Measurements from ENCODE around the gene PHACTR3. TPM values are rescaled to one million over a fixed set of nuclear protein-coding genes. Genes with fewer than 3 reads are reported as not detected.
"Not testable (repeated sequence)": the region's sequence is repeated elsewhere in the genome, so short reads cannot be mapped to it uniquely, and the experiment has no call there.

Gene PHACTR3
- total and polyA plus RNA-seq, 5 donors, result 2.8 to 14.5 (median 4.7) TPM

- Histone ChIP-seq H3K27ac (ENCODE audit: low read length) (no peak overlapping the region), H3K9me3 (ENCODE audit: control insufficient read depth, low read length) (no peaks in the 10 kb centered on the region), H3K27me3 (ENCODE audit: control insufficient read depth, insufficient read depth) (no peaks in the 10 kb centered on the region), H3K4me1 (ENCODE audit: control insufficient read depth, insufficient read depth, low read length) (no peaks in the 10 kb centered on the region), H3K4me3 (ENCODE audit: low read length) (no peak overlapping the region)
- intact Hi-C loops (cut with DNase I), result no loop called here
- DNase-seq (no peak), ATAC-seq (no peak)
- 75% methylated on average over 1 of the region's 1 CpG for WGBS
Measured at GRCh38 chr20:59880198-59880597, 275.9 kb downstream of the PHACTR3 start.

GRCh38 chr20:59884494-59884893, 280.2 kb downstream of the PHACTR3 start:
- no peaks in the 10 kb centered on the region for H3K9me3 ChIP-seq (ENCODE audit: control insufficient read depth, low read length)
- WGBS, result 88% methylated on average over 3 of the region's 3 CpGs
- no peak for ATAC-seq
- H3K4me1 ChIP-seq (ENCODE audit: control insufficient read depth, insufficient read depth, low read length), result no peaks in the 10 kb centered on the region
- no peak for DNase-seq
- H3K4me3 ChIP-seq (ENCODE audit: low read length), result no peak overlapping the region
- no peak overlapping the region for H3K27ac ChIP-seq (ENCODE audit: low read length)
- H3K27me3 ChIP-seq (ENCODE audit: control insufficient read depth, insufficient read depth), result no peaks in the 10 kb centered on the region
- intact Hi-C loops (cut with DNase I), result no loop called here

- Histone ChIP-seq H3K4me1 (ENCODE audit: control insufficient read depth, insufficient read depth, low read length) (no peaks in the 10 kb centered on the region), H3K9me3 (ENCODE audit: control insufficient read depth, low read length) (no peaks in the 10 kb centered on the region), H3K27ac (ENCODE audit: low read length) (no peak overlapping the region), H3K4me3 (ENCODE audit: low read length) (no peak overlapping the region), H3K27me3 (ENCODE audit: control insufficient read depth, insufficient read depth) (no peaks in the 10 kb centered on the region)
- DNase-seq (no peak), ATAC-seq (no peak)
- 96% methylated on average over 1 of the region's 1 CpG for WGBS
- intact Hi-C loops (cut with DNase I), result no loop called here
Measured at GRCh38 chr20:59888050-59888449, 283.7 kb downstream of the PHACTR3 start.

GRCh38 chr20:59890035-59890434, 285.7 kb downstream of the PHACTR3 start:
- intact Hi-C loops (cut with DNase I); H3K27me3 ChIP-seq (ENCODE audit: control insufficient read depth, insufficient read depth); DNase-seq; H3K27ac ChIP-seq (ENCODE audit: low read length); H3K4me1 ChIP-seq (ENCODE audit: control insufficient read depth, insufficient read depth, low read length); H3K9me3 ChIP-seq (ENCODE audit: control insufficient read depth, low read length); H3K4me3 ChIP-seq (ENCODE audit: low read length); ATAC-seq: not testable (repeated sequence)
- 89% methylated on average over 2 of the region's 2 CpGs for WGBS

DNA sequence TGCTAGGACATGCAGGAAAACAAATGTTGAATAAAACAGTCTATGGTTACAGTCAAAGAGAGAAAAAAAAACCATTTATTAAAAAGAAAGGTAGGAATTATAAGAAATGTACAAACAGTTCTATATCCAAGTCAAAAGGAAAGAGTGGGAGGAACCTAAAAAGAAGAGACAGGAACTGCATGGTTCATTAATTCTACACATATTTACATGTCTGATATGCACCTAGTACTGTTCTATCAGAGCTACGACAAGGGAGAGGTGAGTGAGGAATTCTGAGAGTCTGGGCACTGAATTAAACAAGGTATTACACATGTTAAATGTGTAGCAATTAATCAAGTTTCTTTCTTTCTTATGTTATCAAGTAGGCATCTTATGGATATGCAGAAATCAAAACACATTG, 287.2 kb downstream of the PHACTR3 start:
- Histone ChIP-seq H3K4me3 (ENCODE audit: low read length) (no peak overlapping the region), H3K9me3 (ENCODE audit: control insufficient read depth, low read length) (no peaks in the 10 kb centered on the region), H3K27ac (ENCODE audit: low read length) (no peak overlapping the region), H3K4me1 (ENCODE audit: control insufficient read depth, insufficient read depth, low read length) (no peaks in the 10 kb centered on the region), H3K27me3 (ENCODE audit: control insufficient read depth, insufficient read depth) (no peaks in the 10 kb centered on the region)
- DNase-seq (no peak), ATAC-seq (no peak)
- WGBS, result 86% methylated on average over 1 of the region's 1 CpG
- intact Hi-C loops (cut with DNase I), result no loop called here

DNA sequence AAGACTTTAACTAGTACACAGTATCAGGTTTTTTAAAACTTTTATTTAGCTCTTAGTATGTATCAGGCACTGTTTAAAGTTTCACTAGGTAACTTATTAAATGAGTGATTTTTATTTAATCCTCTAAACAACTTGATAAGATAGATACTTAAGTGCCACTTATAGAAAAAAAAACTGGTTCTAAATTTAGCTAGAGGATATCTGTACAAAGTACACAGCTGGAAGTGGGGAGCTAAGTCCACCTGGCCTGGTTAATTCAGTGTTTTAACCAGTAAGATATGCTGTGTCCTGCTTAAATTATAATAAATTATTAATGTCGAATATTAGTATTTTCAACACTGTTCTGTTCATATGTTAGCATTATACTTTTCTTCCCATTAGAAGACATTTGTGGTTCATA, 291.6 kb downstream of the PHACTR3 start:
- H3K9me3 ChIP-seq (ENCODE audit: control insufficient read depth, low read length), result no peaks in the 10 kb centered on the region
- 87% methylated on average over 1 of the region's 1 CpG for WGBS
- intact Hi-C loops (cut with DNase I), result no loop called here
- no peak for DNase-seq
- no peaks in the 10 kb centered on the region for H3K4me1 ChIP-seq (ENCODE audit: control insufficient read depth, insufficient read depth, low read length)
- no peaks in the 10 kb centered on the region for H3K27me3 ChIP-seq (ENCODE audit: control insufficient read depth, insufficient read depth)
- no peak overlapping the region for H3K27ac ChIP-seq (ENCODE audit: low read length)
- no peak for ATAC-seq
- no peak overlapping the region for H3K4me3 ChIP-seq (ENCODE audit: low read length)

All from right cardiac atrium (tissue), 5 donors.